ENCODE measurements around the gene GRAP2. TPM values are rescaled to one million over a fixed set of nuclear protein-coding genes. Genes with fewer than 3 reads are reported as not detected.
A peak's percentile ranks its signal among the peaks of the same experiment; 100 is the strongest.
"Not testable (repeated sequence)": the region's sequence is repeated elsewhere in the genome, so short reads cannot be mapped to it uniquely, and the experiment has no call there.

Gene GRAP2
- total RNA-seq: 10 to 100 TPM; 37.7 to 38.1 TPM

DNA sequence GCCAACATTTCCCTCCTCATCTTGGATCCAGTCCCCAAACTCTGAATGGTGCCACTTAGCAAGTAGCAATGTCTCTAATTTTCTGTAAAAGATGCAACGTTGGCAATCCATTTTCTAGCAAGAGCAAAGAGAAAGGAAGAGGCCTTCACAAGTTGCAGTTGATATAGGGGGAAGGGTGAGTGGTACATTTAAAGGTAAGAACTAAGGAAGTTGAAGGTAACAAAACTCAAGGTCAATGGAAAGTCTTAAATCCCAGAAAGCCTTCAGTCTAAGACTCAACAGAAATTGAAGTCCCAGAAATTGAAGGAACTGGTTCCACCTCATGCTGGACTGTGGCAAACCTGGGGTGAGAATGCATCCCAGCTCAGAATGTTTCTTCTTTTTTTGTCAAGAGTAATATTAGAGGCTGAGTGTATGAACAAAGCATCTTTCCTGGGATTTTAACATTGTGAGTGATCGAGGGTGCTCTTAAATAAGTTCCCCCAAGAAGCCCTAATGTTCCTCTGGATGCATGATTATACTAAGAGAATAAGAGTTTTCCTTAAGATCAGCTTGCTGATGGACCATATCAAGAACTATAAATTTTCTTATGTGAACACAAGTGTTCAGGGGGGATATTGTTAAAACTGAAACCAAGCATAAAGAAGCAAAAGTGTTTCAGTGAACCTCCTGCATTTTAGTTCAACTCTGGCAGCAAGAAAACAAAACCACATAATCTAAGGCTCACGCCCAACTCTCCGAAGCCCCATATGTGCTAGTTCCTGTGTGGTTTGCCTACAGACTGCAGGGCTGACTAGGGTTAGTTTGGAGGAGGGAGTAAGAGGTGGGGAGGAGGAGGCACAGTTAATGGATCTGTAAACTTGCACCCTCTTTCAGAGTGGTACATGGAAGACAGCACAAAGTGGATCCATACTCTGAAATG is at the start of gene GRAP2:
Gene GRAP2, plus strand, starts transcription at position 779 of the 922 bp plus-strand sequence. CDS start 46,023 bp downstream, outside the sequence.
- DNase-seq: peak; percentile 80
- POLR2A ChIA-PET: interaction anchor here (1.2 to 1.8 kb wide), 2 partner anchors 9 to 60 kb away, joined by 4 read pairs; no protein-coding TSS in a partner anchor
- Mint-ChIP-seq H3K4me3 (peak within 1 kb of the TSS; percentile 84), H3K9me3 (no peaks in the 10 kb centered on the region), H3K27ac (peak within 1 kb of the TSS; percentile 93), H3K27me3 (no peaks in the 10 kb centered on the region), H3K36me3 (peaks cover 11% of the 10 kb centered on the region), H3K4me1 (ENCODE audit: low read depth) (peaks cover 18% of the 10 kb centered on the region)
- CTCF ChIA-PET: interaction anchor here (0.6 to 3.2 kb wide), 6 partner anchors 16 to 372 kb away, joined by 3 to 10 read pairs (median 4); no protein-coding TSS in a partner anchor
- intact Hi-C loops (cut with micrococcal nuclease): loop anchor here (1.0 to 10.0 kb wide), 4 partner anchors 10 to 586 kb away; partner anchors contain the start of gene RPL3

DNA sequence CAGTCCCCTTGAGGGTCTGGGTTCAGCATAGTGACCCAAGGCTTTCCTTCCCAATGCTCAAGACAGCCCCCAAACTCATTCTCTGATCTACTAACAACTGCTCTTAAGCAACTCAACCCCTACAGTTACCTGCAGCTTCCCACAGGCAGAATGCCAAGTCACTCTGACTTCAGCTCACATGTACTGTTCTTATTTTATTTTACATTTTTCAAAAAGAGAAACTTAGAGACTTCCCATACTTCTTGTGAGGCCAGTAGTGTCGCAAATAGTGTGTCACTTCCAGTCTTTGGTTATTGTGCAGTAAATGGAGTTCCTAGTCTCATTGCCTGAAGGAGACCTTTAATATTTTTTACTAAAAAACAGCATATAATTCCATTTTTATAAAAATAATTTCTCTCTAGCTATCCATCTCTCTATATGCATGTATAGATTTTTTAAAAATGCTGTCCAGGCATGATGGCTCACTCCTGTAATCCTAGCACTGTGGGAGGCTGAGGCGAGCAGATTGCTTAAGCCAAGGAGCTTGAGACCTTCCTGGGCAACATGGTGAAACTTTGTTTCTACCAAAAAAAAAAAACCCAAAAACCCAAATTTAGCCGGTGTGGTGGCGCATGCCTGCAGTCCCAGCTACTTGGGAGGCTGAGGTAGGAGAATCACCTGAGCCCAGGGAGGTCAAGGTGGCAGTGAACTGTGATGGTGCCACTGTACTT is 49.1 kb upstream of the GRAP2 start:
- no peak overlapping the region for H3K27ac Mint-ChIP-seq
- H3K27me3 Mint-ChIP-seq: no peaks in the 10 kb centered on the region
- H3K4me1 Mint-ChIP-seq (ENCODE audit: low read depth): no peaks in the 10 kb centered on the region
- no peaks in the 10 kb centered on the region for H3K9me3 Mint-ChIP-seq
- H3K4me3 Mint-ChIP-seq: no peak overlapping the region
- DNase-seq: no peak
- POLR2A ChIA-PET: no interaction called here
- intact Hi-C loops (cut with micrococcal nuclease): no loop called here
- CTCF ChIA-PET: no interaction called here
- no peaks in the 10 kb centered on the region for H3K36me3 Mint-ChIP-seq

DNA sequence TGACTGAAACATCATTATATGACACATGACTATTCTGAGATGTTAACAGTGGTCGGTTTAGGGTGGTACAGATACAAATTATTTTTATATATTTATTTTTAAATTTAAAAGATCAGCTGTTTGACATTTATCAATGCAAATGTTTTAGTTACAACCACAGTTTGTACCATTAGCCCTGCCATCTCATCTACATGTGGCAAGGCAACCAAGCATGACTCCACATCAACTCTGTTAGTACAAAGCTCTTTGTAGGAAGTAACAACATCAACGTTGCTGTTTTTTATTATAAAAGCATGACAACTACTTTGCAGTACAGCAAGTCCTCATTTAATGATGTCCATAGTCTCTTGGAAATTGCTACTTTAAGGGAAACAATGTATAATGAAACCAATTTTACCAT is 48.1 kb upstream of the GRAP2 start:
- H3K27me3 Mint-ChIP-seq: no peaks in the 10 kb centered on the region
- POLR2A ChIA-PET: no interaction called here
- CTCF ChIA-PET: interaction anchor here (0.9 to 1.0 kb wide), 2 partner anchors 9 to 79 kb away, joined by 3 read pairs; no protein-coding TSS in a partner anchor
- no peak overlapping the region for H3K4me3 Mint-ChIP-seq
- intact Hi-C loops (cut with micrococcal nuclease): no loop called here
- DNase-seq: no peak
- H3K27ac Mint-ChIP-seq: no peak overlapping the region
- H3K4me1 Mint-ChIP-seq (ENCODE audit: low read depth): no peaks in the 10 kb centered on the region
- H3K36me3 Mint-ChIP-seq: no peaks in the 10 kb centered on the region
- no peaks in the 10 kb centered on the region for H3K9me3 Mint-ChIP-seq

DNA sequence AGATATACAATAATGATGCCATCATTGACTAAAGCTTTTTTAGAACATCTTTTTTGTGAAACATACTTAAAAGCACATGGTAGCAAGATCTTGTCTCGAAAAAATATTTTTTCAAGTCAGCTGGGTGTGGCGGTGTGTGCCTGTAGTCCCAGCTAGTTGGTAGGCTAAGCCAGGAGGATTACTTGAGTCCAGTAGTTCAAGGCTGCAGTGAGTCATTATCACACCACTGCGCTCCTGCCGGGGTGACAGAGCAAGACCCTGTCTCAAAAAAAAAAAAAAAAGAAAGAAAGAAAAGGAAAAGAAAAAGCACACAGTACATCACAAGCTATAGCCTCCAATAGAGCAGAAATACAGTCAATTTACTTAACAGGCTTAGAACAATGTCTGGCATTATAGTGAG is 44.3 kb upstream of the GRAP2 start:
- Mint-ChIP-seq H3K36me3 (no peaks in the 10 kb centered on the region), H3K27me3 (peaks cover 4% of the 10 kb centered on the region), H3K4me1 (ENCODE audit: low read depth) (peaks cover 17% of the 10 kb centered on the region), H3K9me3 (no peaks in the 10 kb centered on the region), H3K27ac (no peak overlapping the region), H3K4me3 (no peak overlapping the region)
- intact Hi-C loops (cut with micrococcal nuclease): no loop called here
- no peak for DNase-seq
- CTCF ChIA-PET: interaction anchor here (1.4 kb wide), 1 partner anchor 35 kb away, joined by 3 read pairs; no protein-coding TSS in a partner anchor
- POLR2A ChIA-PET: no interaction called here

DNA sequence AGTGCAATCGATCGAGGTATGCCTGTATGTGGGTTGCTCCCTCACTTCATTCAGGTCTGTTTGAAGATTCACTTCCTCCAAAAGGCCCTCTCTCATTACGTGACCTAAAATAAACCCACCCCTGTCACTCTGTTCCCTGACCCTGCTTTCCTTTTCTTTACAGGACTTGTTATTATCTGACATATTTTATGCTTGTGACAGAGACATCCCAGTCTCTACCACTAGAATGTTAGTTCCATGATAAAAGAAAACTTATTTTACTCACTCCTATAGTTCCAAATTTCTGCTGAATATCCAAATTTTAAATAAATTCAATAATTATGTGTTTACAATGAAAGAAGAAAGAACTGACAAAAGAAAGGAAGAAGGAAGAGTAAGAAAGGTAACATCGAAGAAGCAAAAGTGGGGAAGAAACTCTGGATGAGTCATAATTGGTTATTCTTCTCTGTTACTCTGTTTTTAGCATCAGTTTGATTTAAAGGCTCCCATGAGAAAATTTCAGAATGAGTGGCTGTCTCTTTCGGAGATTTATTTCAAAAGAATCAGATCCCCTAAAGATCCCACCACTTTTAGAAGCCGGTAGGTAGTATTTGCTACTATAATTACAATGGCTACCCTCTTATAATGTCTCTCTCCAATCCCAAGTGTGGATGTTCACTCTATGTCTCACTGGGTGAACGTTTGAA is 40.8 kb upstream of the GRAP2 start:
- H3K4me3 Mint-ChIP-seq: no peak overlapping the region
- ChIA-PET POLR2A (interaction anchor here (0.7 kb wide), 1 partner anchor 274 kb away, joined by 3 read pairs; no protein-coding TSS in a partner anchor), CTCF (no interaction called here)
- peaks cover 17% of the 10 kb centered on the region for H3K4me1 Mint-ChIP-seq (ENCODE audit: low read depth)
- intact Hi-C loops (cut with micrococcal nuclease): loop anchor here (2.0 to 10.0 kb wide), 3 partner anchors 19 to 115 kb away; partner anchors contain the start of gene GRAP2
- H3K27ac Mint-ChIP-seq: peak overlapping the region; percentile 16
- DNase-seq: no peak
- H3K27me3 Mint-ChIP-seq: peaks cover 4% of the 10 kb centered on the region
- H3K9me3 Mint-ChIP-seq: no peaks in the 10 kb centered on the region
- H3K36me3 Mint-ChIP-seq: no peaks in the 10 kb centered on the region

DNA sequence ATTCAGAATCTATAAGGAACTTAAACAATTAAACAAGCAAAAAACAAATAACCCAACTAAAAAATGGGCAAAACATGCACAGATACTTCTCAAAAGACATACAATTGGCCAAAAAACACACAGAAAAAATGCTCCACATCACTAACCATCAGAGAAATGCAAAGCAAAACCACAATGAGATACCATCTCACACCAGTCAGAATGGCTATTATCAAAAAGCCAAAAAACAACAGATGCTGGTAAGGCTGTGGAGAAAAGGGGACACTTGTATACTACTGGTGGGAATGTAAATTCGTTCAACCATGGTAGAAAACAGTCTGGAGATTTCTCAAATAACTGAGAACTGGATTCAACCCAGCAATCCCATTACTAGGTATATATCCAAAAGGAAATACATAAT is 32.1 kb upstream of the GRAP2 start:
- Mint-ChIP-seq H3K27ac (no peak overlapping the region), H3K4me1 (ENCODE audit: low read depth) (peaks cover under 1% of the 10 kb centered on the region), H3K9me3 (no peaks in the 10 kb centered on the region), H3K27me3 (no peaks in the 10 kb centered on the region), H3K36me3 (no peaks in the 10 kb centered on the region), H3K4me3 (no peak overlapping the region)
- POLR2A ChIA-PET: no interaction called here
- intact Hi-C loops (cut with micrococcal nuclease): loop anchor here (10.0 kb wide), 1 partner anchor 124 kb away; no protein-coding TSS in a partner anchor
- CTCF ChIA-PET: no interaction called here
- no peak for DNase-seq

DNA sequence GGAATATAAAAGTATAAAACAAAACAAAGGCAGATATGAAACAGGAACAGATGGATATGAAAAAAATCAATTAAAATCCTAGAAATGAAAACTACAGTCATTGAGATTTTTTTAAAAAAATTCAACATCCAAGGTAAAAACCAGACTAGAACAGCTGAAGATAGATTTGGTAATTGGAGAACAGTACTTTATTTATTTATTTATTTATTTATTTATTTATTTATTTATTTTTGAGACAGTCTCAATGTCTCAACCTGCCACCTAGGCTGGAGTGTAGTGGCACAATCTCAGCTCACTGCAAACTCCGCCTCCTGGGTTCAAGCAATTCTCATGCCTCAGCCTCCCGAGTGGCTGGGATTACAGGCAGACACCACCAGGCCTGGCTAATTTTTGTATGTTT is 31.1 kb upstream of the GRAP2 start:
- CTCF ChIA-PET; H3K4me3 Mint-ChIP-seq; DNase-seq; H3K27me3 Mint-ChIP-seq; H3K9me3 Mint-ChIP-seq; H3K27ac Mint-ChIP-seq; H3K36me3 Mint-ChIP-seq; H3K4me1 Mint-ChIP-seq (ENCODE audit: low read depth); POLR2A ChIA-PET: not testable (repeated sequence)
- intact Hi-C loops (cut with micrococcal nuclease): loop anchor here (10.0 kb wide), 1 partner anchor 125 kb away; no protein-coding TSS in a partner anchor

DNA sequence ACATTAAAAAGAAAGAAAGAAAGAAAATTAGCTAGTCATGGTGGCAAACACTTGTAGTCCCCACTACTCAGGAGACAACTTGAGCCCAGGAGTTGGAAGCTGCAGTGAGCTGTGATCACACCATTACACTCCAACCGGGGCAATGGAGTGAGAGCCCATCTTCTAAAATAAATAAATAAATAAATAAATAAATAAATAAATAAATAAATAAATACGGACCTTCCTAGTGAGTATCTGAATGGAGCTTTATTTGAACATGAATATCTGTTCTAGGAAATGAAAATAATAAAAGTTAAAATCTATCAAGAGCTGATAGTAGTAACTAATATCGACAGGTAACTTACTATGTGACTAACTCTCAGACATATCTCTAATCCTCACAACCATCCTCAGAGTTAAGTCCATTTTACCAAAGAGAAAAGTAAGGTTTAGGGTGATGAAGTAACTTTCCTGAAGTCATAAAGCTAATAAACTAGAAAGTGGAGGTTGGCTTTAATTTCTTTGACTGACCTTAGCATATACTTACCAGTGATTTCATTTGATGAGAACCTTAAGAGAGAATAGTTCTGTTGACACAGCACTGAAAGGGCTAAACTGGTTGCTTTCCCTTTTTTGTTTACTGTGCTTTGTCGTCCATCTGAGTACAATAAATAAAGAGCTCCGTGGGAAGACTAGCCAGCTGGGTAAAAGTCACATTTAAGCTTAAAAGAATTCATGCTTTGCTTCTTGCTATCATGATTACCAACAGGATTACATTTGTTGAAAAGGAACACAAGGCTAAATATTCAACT is 29.7 kb upstream of the GRAP2 start:
- no peaks in the 10 kb centered on the region for H3K9me3 Mint-ChIP-seq
- POLR2A ChIA-PET: interaction anchor here (0.6 kb wide), 1 partner anchor 173 kb away, joined by 3 read pairs; no protein-coding TSS in a partner anchor
- no peak overlapping the region for H3K4me3 Mint-ChIP-seq
- H3K36me3 Mint-ChIP-seq: no peaks in the 10 kb centered on the region
- no peaks in the 10 kb centered on the region for H3K27me3 Mint-ChIP-seq
- intact Hi-C loops (cut with micrococcal nuclease): no loop called here
- no peak overlapping the region for H3K27ac Mint-ChIP-seq
- DNase-seq: no peak
- H3K4me1 Mint-ChIP-seq (ENCODE audit: low read depth): peaks cover 7% of the 10 kb centered on the region
- CTCF ChIA-PET: no interaction called here

DNA sequence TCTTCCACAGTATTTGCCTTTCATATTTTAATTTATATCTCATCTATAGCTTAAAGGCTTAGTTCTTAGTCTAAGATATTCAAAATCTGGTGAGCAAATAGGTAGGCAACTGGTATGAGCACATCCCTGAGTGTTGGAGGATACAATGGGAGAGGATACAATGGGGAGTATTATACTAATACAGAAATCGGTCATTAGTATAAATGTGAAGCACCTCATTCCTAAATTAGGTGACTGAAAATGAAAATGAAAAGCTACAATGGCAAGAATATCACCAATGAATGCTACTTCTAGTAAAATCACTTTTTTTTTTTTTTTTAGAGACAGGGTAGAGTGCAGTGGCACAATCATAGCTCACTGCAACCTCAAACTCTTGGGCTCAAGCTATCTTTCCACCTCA is 28.3 kb upstream of the GRAP2 start:
- no peaks in the 10 kb centered on the region for H3K27me3 Mint-ChIP-seq
- ChIA-PET CTCF (interaction anchor here (1.4 kb wide), 1 partner anchor 61 kb away, joined by 3 read pairs; no protein-coding TSS in a partner anchor), POLR2A (no interaction called here)
- no peaks in the 10 kb centered on the region for H3K9me3 Mint-ChIP-seq
- intact Hi-C loops (cut with micrococcal nuclease): no loop called here
- DNase-seq: no peak
- no peak overlapping the region for H3K27ac Mint-ChIP-seq
- H3K4me3 Mint-ChIP-seq: no peak overlapping the region
- H3K4me1 Mint-ChIP-seq (ENCODE audit: low read depth): peaks cover 7% of the 10 kb centered on the region
- no peaks in the 10 kb centered on the region for H3K36me3 Mint-ChIP-seq

DNA sequence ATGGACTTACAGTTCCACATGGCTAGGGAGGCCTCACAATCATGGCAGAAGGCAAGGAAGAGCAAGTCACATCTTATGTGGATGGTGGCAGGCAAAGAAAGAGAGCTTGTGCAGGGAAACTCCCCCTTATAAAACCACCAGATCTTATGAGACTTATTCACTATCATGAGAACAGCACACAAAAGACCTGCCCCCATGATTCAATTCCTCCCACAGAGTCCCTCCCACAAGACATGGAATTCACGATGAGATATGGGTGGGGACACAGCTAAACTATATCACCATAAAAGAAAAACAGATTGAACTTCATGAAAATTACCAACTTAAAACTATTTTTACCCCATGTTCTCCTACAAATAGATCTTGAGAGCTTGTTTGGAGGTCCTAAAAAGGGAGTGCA is 26.9 kb upstream of the GRAP2 start:
- ChIA-PET POLR2A (no interaction called here), CTCF (interaction anchor here (1.4 kb wide), 1 partner anchor 59 kb away, joined by 3 read pairs; no protein-coding TSS in a partner anchor)
- Mint-ChIP-seq H3K9me3 (no peaks in the 10 kb centered on the region), H3K27me3 (no peaks in the 10 kb centered on the region), H3K27ac (no peak overlapping the region), H3K4me3 (no peak overlapping the region), H3K4me1 (ENCODE audit: low read depth) (peaks cover 11% of the 10 kb centered on the region), H3K36me3 (no peaks in the 10 kb centered on the region)
- no peak for DNase-seq
- intact Hi-C loops (cut with micrococcal nuclease): no loop called here

DNA sequence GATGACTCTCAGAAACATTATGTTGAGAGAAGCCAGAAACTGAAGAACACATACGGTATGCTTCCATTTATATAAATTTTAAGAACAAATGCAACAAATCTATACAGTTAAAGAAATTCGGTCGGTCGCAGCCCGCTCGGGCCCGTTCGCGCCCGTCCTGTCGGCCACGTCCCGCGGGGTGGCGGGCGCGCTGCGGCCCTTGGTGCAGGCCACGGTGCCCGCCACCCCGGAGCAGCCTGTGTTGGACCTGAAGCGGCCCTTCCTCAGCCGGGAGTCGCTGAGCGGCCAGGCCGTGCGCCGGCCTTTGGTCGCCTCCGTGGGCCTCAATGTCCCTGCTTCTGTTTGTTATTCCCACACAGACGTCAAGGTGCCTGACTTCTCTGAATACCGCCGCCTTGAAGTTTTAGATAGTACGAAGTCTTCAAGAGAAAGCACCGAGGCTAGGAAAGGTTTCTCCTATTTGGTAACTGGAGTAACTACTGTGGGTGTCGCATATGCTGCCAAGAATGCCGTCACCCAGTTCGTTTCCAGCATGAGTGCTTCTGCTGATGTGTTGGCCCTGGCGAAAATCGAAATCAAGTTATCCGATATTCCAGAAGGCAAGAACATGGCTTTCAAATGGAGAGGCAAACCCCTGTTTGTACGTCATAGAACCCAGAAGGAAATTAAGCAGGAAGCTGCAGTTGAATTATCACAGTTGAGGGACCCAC is 25.6 kb upstream of the GRAP2 start:
- H3K4me3 Mint-ChIP-seq; H3K36me3 Mint-ChIP-seq; POLR2A ChIA-PET; CTCF ChIA-PET; H3K27me3 Mint-ChIP-seq; H3K9me3 Mint-ChIP-seq; intact Hi-C loops (cut with micrococcal nuclease); H3K27ac Mint-ChIP-seq; DNase-seq: not testable (repeated sequence)
- H3K4me1 Mint-ChIP-seq (ENCODE audit: low read depth): peaks cover 11% of the 10 kb centered on the region
